OCI-LY3 (cell line): ENCODE results near the gene DDX10.

Experiments
- H2AFZ ChIP-seq: fragments of 200-600, 300-600 bp; shearing (Covaris generic); 2 replicates; pipeline ENCODE4 v1.6.0; 2014; ENCODE audit warnings: antibody characterized with exemption, low read depth, low read length
- H3K27ac ChIP-seq: fragments of 200-600, 300-600 bp; sonication (generic); 2 replicates; pipeline ENCODE4 v1.5.1; 2014; ENCODE audit warnings: mild to moderate bottlenecking, low read length, moderate library complexity, mixed read lengths
- H3K27me3 ChIP-seq: fragments of 200-600, 300-600 bp; sonication (generic); 2 replicates; pipeline ENCODE4 v1.6.1; 2014; ENCODE audit warnings: low read depth, low read length, mixed read lengths
- H3K36me3 ChIP-seq: fragments of 200-600, 300-600 bp; sonication (generic); replicated peaks from 2 replicates; pipeline ENCODE3; 2014; ENCODE audit warnings: low read depth, low read length, mixed read lengths
- H3K4me1 ChIP-seq: fragments of 300-600, 200-600 bp; sonication (generic); 2 replicates; pipeline ENCODE4 v1.6.1; 2014; ENCODE audit warnings: low read length, mixed read lengths
- H3K4me2 ChIP-seq: fragments of 200-600, 300-600 bp; sonication (generic); 2 replicates; pipeline ENCODE4 v1.6.1; 2014; ENCODE audit warnings: low read length, mixed read lengths
- H3K4me3 ChIP-seq: fragments of 300-600, 200-600 bp; sonication (generic); 2 replicates; pipeline ENCODE4 v1.5.1; 2014; ENCODE audit warnings: antibody characterized with exemption, mild to moderate bottlenecking, low read length, moderate library complexity
- H3K79me2 ChIP-seq: fragments of 300-600, 200-600 bp; shearing (Covaris generic); 2 replicates; pipeline ENCODE4 v1.6.1; 2014; ENCODE audit warnings: mild to moderate bottlenecking, low read length, mixed read lengths
- H3K9ac ChIP-seq: fragments of 300-600, 200-600 bp; shearing (Covaris generic); 2 replicates; pipeline ENCODE4 v1.6.0; 2014; ENCODE audit warnings: mild to moderate bottlenecking, low read length, moderate library complexity
- H3K9me3 ChIP-seq: fragments of 200-600, 300-600 bp; shearing (Covaris generic); 2 replicates; pipeline ENCODE4 v1.6.1; 2014; ENCODE audit warnings: low read length, mixed read lengths; ENCODE audit not compliant: insufficient read depth
- H4K20me1 ChIP-seq: fragments of 200-600, 300-600 bp; sonication (generic); 2 replicates; pipeline ENCODE4 v1.6.1; 2016; ENCODE audit warnings: low read length, mixed read lengths; ENCODE audit not compliant: insufficient read depth
- CTCF ChIP-seq: fragments of 200-600, 300-600 bp; sonication (generic); IDR thresholded peaks from 2 replicates; pipeline ENCODE4 v1.5.1; 2014; ENCODE audit warnings: antibody characterized with exemption, low read length, low read depth
- EZH2phosphoT487 ChIP-seq: fragments of 200-600 bp; shearing (Covaris generic); IDR thresholded peaks from 2 replicates; pipeline ENCODE4 v1.6.1; 2018; ENCODE audit warnings: antibody characterized with exemption, mixed run types, low read depth

DDX10 gene

GRCh38 chr11:108703916-108704315 lies 39.0 kb downstream of the DDX10 start:
- no peak for TF ChIP-seq CTCF
- no peak for TF ChIP-seq EZH2phosphoT487
- Histone ChIP-seq H3K9me3 (no peaks in the 10 kb centered on the region), H3K4me3 (no peak overlapping the region), H4K20me1 (no peaks in the 10 kb centered on the region), H3K27ac (no peak overlapping the region), H3K36me3 (peaks cover 18% of the 10 kb centered on the region), H3K79me2 (no peaks in the 10 kb centered on the region), H3K4me1 (peaks cover 8% of the 10 kb centered on the region), H3K4me2 (no peak overlapping the region), H3K9ac (no peak overlapping the region), H2AFZ (no peak overlapping the region), H3K27me3 (no peaks in the 10 kb centered on the region)

- Histone ChIP-seq H3K36me3 (peaks cover 22% of the 10 kb centered on the region), H3K4me1 (peaks cover 7% of the 10 kb centered on the region), H3K9ac (no peak overlapping the region), H4K20me1 (no peaks in the 10 kb centered on the region), H3K27me3 (no peaks in the 10 kb centered on the region), H3K9me3 (no peaks in the 10 kb centered on the region), H3K4me2 (no peak overlapping the region), H3K27ac (no peak overlapping the region), H3K4me3 (no peak overlapping the region), H2AFZ (no peak overlapping the region), H3K79me2 (no peaks in the 10 kb centered on the region)
- TF ChIP-seq EZH2phosphoT487, result no peak
Measured at GRCh38 chr11:108705061-108705460, 40.2 kb downstream of the DDX10 start.

GRCh38 chr11:108708173-108708572 lies 43.3 kb downstream of the DDX10 start:
- H3K9me3 ChIP-seq, result no peaks in the 10 kb centered on the region
- peaks cover 15% of the 10 kb centered on the region for H3K79me2 ChIP-seq
- TF ChIP-seq EZH2phosphoT487, result no peak
- no peak for TF ChIP-seq CTCF
- H3K4me1 ChIP-seq, result peaks cover 15% of the 10 kb centered on the region
- no peak overlapping the region for H3K9ac ChIP-seq
- H3K4me3 ChIP-seq, result no peak overlapping the region
- no peak overlapping the region for H3K27ac ChIP-seq
- no peaks in the 10 kb centered on the region for H3K27me3 ChIP-seq
- peaks cover 25% of the 10 kb centered on the region for H3K36me3 ChIP-seq
- H4K20me1 ChIP-seq, result peaks cover under 1% of the 10 kb centered on the region
- no peak overlapping the region for H2AFZ ChIP-seq
- no peak overlapping the region for H3K4me2 ChIP-seq

DNA sequence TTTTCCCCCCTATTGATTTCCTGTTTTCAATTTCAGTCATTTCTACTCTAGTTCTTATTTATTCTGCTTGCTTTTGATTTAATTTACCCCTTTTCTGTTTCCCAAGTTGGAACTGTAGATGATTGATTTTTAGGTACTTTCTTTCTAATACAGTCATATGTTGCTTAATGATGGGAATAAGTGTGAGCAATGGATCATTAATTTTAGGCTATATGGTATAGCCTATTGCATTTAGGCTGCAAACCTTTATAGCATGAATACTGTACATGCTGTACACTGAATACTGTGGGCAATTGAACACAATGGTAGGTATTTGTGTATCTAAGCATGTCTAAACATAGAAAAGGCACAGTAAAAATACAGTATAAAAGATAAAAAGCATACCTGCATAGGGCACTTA lies 44.9 kb downstream of the DDX10 start:
- Histone ChIP-seq H3K4me3 (no peak overlapping the region), H2AFZ (no peak overlapping the region), H3K9me3 (no peaks in the 10 kb centered on the region), H4K20me1 (peaks cover 6% of the 10 kb centered on the region), H3K4me2 (no peak overlapping the region), H3K27me3 (no peaks in the 10 kb centered on the region), H3K4me1 (peaks cover 24% of the 10 kb centered on the region), H3K27ac (no peak overlapping the region), H3K9ac (no peak overlapping the region), H3K36me3 (peaks cover 25% of the 10 kb centered on the region), H3K79me2 (peaks cover 25% of the 10 kb centered on the region)
- no peak for TF ChIP-seq EZH2phosphoT487
- no peak for TF ChIP-seq CTCF
